ENCODE measurements around the gene RPF1.
"Not testable (repeated sequence)": the region's sequence is repeated elsewhere in the genome, so short reads cannot be mapped to it uniquely, and the experiment has no call there.

Gene RPF1

GRCh38 chr1:84493747-84494146, 14.7 kb downstream of the RPF1 start:
- DNase-seq: no peak

- DNase-seq: no peak
These were observed 17.4 kb downstream of the RPF1 start for GRCh38 chr1:84496498-84496897.

GRCh38 chr1:84497631-84498275, 18.7 kb downstream of the RPF1 start:
- DNase-seq: no peak

- no peak for DNase-seq
These were observed 23.9 kb downstream of the RPF1 start for GRCh38 chr1:84502927-84503326.

GRCh38 chr1:84504580-84505492, 25.8 kb downstream of the RPF1 start:
- peak; percentile 18 for DNase-seq

- DNase-seq: peak; percentile 60
These were observed 26.5 kb downstream of the RPF1 start for GRCh38 chr1:84505493-84506001.

- DNase-seq: peak; percentile 96
These were observed 27.1 kb downstream of the RPF1 start, which contains the start of the genes GNG5 and SPATA1 for GRCh38 chr1:84506002-84506728. TSS of gene GNG5 (minus strand) at chr1:84506581. CDS start at chr1:84506091, 490 bp downstream. TSS of gene SPATA1 (plus strand) at chr1:84506386. CDS start at chr1:84516360, 9,974 bp downstream.

GRCh38 chr1:84506729-84507453, 27.8 kb downstream of the RPF1 start:
- DNase-seq: no peak

- not testable (repeated sequence) for DNase-seq
These were observed 28.8 kb downstream of the RPF1 start for GRCh38 chr1:84507887-84508286.

- no peak for DNase-seq
These were observed 29.4 kb downstream of the RPF1 start for GRCh38 chr1:84508510-84508909.

GRCh38 chr1:84509029-84509428, 30.0 kb downstream of the RPF1 start:
- no peak for DNase-seq

- DNase-seq: no peak
These were observed 31.1 kb downstream of the RPF1 start for GRCh38 chr1:84510165-84510564.

- no peak for DNase-seq
These were observed 31.6 kb downstream of the RPF1 start for GRCh38 chr1:84510668-84511067.

- no peak for DNase-seq
These were observed 45.5 kb downstream of the RPF1 start for GRCh38 chr1:84524590-84524989.

- no peak for DNase-seq
These were observed 46.7 kb downstream of the RPF1 start for GRCh38 chr1:84525779-84526178.

- DNase-seq: no peak
These were observed 59.5 kb downstream of the RPF1 start for GRCh38 chr1:84538599-84538998.

- DNase-seq: no peak
These were observed 60.9 kb downstream of the RPF1 start for GRCh38 chr1:84539972-84540371.

GRCh38 chr1:84540759-84541158, 61.7 kb downstream of the RPF1 start:
- no peak for DNase-seq

- DNase-seq: no peak
These were observed 62.6 kb downstream of the RPF1 start for GRCh38 chr1:84541679-84542078.

Measured in kidney glomerular epithelial cell (primary cell).